HG02798 (cell line): ENCODE results near the gene PTPRB.

Experiments
- ATAC-seq: cut with Tn5 transposase; IDR thresholded peaks from one replicate; pipeline ENCODE4 v1.9.1; 2021; ENCODE audit warnings: mild to moderate bottlenecking; ENCODE audit not compliant: unreplicated experiment, poor library complexity

Gene PTPRB

GRCh38 chr12:70469221-70469820 is 167.9 kb downstream of the PTPRB start:
- no peak for ATAC-seq

DNA sequence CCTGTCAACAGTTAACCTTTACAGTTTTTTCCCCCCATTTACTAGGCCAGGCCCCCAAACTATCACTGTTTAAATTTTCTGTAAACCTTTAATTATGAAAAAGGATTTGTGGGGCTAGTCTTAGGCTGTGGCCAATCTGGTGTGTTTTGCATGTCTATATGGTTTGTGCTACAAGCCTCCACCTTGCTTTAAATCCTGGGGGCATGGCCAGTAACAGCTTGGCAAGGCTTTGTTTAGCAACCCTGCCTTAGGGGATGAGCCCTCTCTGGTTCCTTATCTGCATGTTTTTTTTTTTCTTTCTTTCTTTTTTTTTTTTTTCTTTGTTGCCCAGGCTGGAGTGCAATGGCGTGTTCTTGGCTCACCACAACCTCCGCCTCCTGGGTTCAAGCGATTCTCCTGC is 168.5 kb downstream of the PTPRB start:
- ATAC-seq, result no peak

- ATAC-seq, result no peak
Measured at GRCh38 chr12:70467918-70468733, 169.1 kb downstream of the PTPRB start.

DNA sequence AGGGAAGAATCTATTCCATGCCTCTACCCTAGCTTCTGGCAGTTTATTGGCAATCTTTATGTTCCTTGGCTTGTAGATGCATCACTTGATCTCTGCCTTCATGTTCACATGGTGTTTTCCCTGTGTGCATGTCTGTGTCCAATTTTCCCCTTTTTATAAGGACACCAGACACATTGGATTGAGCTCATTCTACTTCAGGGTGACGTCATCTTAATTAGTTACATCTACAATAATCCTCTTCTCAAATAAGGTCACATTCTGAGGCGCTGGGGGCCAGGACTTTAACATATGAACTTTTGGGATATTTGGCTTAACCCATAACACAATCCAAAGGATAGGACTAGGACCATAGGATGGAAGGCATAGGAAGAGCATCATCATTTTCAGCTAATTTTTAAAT is 169.8 kb downstream of the PTPRB start:
- ATAC-seq, result no peak

GRCh38 chr12:70466753-70467152 is 170.5 kb downstream of the PTPRB start:
- no peak for ATAC-seq
